Measurements from ENCODE around the gene DOC2A.

DNA sequence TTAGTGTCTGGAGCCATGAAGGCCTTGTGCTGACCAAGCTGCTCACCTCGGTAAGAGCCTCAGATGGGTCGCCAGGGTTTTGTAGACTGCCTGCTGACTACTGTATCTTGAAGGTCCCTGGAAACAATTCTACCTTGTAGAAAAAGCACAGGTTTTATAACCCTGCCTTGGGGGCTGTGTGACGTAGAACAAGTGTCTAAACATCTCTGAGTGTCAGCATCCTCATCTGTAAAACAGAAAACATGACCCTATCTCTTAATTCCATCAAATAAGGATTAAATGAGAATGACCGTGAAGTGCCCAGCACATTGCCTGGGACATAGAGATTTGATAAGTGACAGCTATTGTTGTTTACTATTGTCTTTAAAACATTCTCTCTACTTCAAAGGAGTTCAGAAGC lies 42.6 kb downstream of the DOC2A start:
- TF ChIP-seq CTCF (IDR thresholded peaks at IDR 0.05) (no peak), POLR2A (IDR thresholded peaks at IDR 0.05) (no peak)
